NCI-H2107 (cell line): ENCODE measurements around the gene CLASP1.
"Not testable (repeated sequence)": the region's sequence is repeated elsewhere in the genome, so short reads cannot be mapped to it uniquely, and the experiment has no call there.

Experiments used
- DNase-seq: peaks from one replicate; lab custom pipeline; 2025; lab: John Stamatoyannopoulos, UW

CLASP1 gene

GRCh38 chr2:121419081-121419699 lies 230.1 kb downstream of the CLASP1 start:
- DNase-seq = no peak

- no peak for DNase-seq
Observed at GRCh38 chr2:121418494-121419058, 230.7 kb downstream of the CLASP1 start.

- no peak for DNase-seq
Observed at GRCh38 chr2:121417826-121418225, 231.4 kb downstream of the CLASP1 start.

DNA sequence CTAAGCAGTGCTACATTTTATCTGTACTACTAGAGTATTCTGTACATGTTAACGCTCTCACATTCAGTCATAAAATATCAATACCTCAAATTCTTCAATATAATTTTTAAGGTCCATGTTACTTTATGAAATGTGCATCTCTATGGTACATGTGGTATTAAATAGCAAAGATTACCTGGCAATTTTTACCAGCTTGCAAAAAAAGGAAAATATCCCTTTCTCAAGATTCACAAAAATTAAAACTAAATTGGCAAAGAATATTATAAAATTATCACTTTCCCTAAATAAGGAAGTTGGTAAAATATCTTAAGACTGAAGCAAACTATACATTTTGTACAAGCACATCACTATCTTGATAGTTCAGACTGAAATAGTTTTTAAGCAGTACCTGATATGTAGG lies 233.5 kb downstream of the CLASP1 start:
- DNase-seq = no peak

GRCh38 chr2:121412349-121412748 lies 236.9 kb downstream of the CLASP1 start:
- no peak for DNase-seq

DNA sequence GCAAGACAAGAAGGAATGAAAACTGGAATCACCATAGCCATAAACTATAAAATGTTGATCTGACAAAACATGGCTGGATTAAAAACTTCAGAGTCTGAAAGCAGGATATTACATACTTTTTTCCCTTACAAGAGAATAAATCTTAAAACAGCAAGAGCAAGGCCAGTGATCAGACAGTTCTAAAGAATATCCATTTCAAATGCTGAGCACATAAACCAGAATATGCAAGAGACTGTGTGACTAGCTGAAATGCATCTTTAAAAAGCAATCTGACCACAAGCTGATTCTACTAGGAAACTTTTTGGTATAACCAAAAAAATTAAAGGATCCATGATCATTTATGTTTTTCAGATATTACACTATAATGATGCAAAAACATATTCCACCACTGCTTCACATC lies 239.3 kb downstream of the CLASP1 start:
- DNase-seq = no peak

DNA sequence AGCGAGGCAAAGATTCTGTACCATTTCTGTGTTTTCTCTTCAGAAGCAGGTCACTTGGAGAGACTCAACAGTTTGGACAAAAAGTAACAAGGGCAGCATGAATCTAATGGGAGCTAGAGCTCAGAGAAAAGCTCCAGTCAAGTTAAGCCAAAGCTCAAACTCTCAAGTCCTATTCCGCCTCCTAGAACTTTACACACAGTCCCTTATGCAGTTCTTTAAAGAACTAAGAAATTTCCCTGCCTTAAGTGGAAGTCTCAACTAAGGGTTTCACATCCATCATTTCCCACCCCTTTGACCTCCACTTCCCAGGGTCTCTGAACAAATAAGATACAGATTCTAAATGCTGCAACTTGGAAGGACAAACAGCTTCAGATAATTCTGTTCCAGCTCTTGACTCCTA lies 239.9 kb downstream of the CLASP1 start:
- no peak for DNase-seq

GRCh38 chr2:121408641-121409040 lies 240.6 kb downstream of the CLASP1 start:
- DNase-seq = no peak

DNA sequence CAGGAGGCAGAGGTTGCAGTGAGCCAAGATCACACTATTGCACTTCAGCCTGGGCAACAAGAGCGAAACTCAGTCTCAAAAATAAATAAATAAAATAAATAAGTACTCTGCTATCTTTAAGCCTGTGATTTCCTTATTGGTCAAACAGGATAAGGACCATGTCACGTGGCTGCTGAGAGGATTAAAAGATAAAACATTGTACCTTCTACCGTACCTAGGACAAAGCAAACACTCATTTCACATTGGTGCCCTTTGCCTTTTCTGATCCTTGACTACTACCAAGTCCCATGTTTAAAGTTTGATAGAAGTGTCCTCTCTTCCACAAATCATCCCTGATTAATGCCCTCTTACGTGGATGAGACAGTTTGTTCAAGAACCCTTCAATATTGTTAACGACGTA lies 244.0 kb downstream of the CLASP1 start:
- DNase-seq = no peak

- DNase-seq = no peak
Observed at GRCh38 chr2:121400201-121400600, 249.1 kb downstream of the CLASP1 start.

- DNase-seq = no peak
Observed at GRCh38 chr2:121398853-121399252, 250.4 kb downstream of the CLASP1 start.

- DNase-seq = no peak
Observed at GRCh38 chr2:121390082-121390692, 259.1 kb downstream of the CLASP1 start.

DNA sequence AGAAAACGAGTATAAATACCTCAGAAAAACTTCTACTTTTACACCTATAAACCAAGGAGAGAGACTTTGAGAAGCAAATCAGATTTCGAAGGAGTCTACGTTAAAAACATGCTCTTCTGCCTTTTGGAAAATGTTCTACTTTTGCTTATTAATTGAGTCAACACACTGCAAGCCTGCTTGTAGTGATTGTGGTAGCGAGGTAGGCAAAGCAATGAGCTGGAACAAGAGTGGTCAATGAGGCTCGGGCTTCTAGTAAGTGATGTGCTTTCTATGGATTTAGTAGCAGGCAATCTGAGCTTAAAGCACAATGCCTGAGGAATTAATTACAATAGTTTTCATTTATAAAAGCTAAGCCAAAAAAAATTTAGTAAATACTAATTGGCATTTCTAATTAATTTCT lies 260.9 kb downstream of the CLASP1 start:
- no peak for DNase-seq

DNA sequence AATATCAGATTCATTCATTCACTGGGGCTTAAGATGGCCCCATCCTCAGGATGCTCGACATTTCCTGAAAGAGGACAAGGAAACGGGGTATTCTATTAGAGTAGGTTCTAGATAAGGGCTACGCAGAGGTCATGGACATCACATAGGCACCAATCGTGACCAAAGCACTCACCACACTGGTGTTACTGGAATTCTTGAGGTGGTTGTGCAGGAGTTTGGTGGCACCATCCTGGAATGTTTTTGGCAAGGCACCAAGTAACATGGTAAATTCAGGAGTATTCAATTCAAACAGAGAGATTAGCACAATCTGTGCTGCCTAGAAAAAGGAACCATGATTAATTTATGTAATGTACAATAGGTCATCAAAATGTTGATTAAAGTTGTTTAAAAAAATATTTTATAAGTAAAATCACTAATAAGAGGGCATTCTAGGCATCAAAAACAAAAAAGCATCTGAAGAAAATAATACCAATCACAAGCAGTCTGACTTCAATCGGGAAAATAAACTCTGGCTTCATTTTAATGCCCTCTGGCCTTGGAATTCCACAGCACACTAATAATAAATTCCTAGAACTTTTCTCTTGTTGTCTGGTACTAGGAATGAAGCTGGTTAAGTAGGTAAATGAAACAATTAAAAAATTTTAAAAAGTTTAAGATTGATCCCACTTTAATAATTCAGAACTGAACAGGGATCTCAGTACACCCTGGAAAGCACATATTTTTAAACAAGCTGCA lies 261.5 kb downstream of the CLASP1 start:
- DNase-seq = no peak

GRCh38 chr2:121386707-121387106 lies 262.6 kb downstream of the CLASP1 start:
- no peak for DNase-seq

- DNase-seq = no peak
Observed at GRCh38 chr2:121386102-121386501, 263.2 kb downstream of the CLASP1 start.

DNA sequence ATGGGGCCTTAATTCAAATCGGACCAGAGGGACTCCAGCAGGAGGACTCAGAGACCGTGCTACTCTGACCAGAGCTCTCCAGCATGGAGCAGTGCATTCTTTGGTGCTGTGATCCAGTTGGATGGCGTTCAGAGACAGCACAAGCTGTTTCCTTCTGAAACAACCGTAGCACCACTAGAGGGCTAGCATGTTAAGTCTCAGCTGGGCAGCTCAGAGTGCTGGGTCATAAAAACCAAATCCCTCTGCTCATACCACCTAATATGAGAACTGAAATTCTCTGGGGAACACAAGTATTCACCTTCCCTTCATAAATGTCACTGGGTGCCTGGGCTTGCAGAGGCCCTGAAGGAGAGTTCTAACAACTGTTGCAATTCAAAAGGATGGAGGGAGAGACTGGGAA lies 266.5 kb downstream of the CLASP1 start:
- DNase-seq = no peak

DNA sequence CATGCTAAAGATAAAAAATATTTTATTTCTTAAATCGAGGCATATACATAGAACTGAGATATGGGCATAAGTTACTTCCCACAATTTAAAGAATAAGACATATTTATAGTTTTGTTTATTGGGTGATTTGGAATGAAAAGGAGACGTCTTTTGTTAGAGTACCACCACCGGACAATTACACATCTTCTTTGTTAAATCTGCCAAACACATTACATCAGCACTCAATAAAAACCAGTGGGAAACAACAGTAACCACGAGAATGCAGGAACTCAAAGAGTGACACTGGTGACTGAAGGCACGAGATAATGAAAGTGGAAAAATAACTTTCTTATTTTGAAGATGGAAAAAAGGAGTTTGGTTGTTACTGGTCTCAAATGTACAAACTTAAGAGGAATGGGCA lies 271.6 kb downstream of the CLASP1 start:
- DNase-seq = no peak

DNA sequence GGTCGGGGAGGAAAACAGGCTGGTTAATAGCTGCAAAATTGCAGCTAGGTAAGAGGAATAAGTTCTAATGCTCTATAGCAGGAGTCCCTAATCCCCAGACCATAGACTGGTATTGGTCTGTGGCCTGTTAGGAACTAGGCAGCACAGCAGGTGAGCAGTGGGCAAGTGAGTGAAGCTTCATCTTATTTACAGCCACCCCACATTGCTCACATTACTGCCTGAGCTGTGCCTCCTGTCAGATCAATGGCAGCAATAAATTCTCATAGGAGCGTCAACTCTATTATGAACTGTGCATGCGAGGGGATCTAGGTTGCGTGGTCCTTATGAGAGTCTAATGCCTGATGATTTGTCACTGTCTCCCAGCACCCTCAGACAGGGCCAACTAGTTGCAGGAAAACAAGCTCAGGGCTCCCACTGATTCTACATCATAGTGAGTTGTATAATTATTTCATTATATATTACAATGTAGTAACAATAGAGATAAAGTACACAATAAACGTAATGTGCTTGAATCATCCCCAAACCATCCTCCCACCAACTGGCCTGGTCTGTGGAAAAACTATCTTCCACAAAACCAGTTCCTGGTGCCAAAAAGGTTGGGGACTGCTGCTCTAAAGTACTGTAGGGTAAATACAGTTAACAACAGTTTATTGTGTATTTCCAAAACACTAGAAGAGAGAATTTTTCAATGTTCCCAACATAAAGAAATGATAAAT lies 272.6 kb downstream of the CLASP1 start:
- DNase-seq = no peak

DNA sequence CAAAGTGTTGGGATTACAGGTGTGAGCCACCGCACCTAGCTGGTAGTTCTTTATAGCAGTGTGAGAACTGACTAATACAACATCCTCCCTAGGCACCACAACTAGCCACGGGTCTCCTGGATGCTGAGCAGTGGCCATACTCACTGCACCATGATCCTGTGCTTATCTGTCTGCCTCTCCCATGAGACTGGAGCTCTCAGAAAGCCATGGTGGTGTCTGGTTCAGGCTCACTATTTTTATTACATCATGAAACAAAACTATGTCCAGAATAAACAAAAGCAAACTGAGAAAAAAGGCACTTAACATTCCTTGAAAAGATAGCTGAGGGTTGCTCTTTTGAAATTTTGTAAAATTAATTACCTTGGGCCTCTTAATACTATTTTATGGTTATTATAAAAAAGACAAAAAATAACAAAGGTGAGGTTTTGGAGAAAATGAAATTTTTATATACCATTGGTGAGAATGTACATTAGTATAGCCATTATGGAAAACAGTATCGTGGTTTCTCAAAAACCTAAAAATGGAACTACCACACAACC lies 273.6 kb downstream of the CLASP1 start:
- no peak for DNase-seq

DNA sequence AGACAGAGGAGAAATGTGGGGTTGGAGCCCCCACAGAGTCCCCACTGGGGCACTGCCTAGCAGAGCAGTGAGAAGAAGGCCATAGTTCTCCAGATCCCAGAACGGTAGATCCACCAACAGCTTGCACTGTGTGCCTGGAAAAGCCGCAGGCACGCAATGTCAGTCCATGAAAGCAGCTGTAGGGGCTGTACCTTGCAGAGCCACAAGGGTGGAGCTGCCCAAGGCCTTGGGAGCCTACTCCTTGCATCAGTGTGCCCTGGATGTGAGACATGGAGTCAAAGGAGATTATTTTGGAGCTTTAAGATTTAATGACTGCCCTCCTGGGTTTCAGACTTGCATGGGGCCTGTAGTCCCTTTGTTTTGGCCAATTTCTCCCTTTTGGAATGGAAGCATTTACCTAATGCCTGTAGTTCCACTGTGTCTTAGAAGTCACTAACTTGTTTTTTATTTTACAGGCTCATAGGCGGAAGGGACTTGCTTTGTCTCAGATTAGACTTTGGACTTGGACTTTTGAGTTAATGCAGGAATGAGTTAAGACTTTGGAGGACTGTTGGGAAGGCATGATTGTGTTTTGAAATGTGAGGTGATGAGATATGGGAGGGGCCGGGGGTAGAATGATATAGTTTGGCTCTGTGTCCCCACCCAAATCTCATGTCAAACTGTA lies 274.7 kb downstream of the CLASP1 start:
- not testable (repeated sequence) for DNase-seq
